HG03025 (cell line): Measurements from ENCODE around the gene SHISA6.

ENCODE experiments used
- ATAC-seq: cut with Tn5 transposase; IDR thresholded peaks from one replicate; pipeline ENCODE4 v1.9.1; 2021; ENCODE audit warnings: mild to moderate bottlenecking, moderate library complexity; ENCODE audit not compliant: unreplicated experiment, low FRiP score

The SHISA6 gene

DNA sequence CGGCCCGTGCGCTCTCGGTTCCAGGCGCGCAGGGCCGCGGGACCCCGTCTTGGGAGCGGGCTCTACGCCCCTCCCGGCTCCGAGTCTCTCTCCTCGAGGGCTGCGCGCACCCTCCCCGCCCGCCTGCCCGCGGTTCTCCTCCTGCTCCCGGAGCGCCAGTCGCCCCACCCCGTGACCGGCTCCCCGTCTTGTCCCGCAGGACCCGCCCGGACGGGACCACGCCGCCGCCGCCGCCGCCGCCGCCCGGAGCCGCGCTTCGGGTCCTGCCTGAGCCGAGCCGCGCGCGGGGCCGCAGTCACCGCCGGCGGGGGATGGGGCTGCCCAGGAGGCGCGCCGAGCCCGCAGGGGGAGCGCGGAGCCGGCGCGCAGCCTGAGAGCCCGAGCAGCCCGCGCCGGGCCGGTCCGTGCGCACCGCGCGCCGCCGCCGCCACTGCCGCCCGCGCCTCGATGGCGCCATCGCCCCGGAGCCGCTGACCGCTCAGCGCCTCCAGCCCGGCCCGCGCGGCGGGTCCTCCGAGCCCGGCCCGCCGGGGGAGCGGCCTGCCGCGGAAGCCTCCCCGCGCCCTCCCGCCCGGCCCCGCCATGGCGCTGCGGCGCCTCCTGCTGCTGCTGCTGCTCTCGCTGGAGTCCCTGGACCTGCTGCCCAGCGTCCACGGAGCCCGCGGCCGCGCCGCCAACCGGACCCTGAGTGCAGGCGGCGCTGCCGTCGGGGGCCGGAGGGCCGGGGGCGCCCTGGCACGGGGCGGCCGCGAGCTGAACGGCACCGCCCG lies at the start of gene SHISA6:
Gene SHISA6, plus strand, starts transcription at position 373 of the 770 bp plus-strand sequence.
- no peak for ATAC-seq

DNA sequence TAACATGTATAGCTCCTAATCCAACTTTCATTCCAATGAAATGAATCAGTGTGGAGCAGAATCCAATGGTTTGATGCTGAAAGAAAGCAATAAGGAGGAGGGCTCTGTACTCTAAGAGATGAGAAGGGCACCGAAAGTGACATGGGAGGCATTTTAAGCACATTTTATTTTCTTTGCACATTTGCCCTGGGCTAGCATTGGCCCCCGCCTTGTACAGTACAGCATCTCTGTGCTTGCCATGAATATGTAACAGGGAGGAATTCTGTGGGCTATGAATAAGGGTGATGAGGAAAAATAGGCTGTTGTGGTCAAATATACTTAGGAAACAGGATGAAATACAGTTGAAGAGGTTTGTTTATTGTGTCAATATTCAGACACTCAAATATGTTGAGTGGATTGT lies 45.2 kb upstream of the SHISA6 start:
- no peak for ATAC-seq

DNA sequence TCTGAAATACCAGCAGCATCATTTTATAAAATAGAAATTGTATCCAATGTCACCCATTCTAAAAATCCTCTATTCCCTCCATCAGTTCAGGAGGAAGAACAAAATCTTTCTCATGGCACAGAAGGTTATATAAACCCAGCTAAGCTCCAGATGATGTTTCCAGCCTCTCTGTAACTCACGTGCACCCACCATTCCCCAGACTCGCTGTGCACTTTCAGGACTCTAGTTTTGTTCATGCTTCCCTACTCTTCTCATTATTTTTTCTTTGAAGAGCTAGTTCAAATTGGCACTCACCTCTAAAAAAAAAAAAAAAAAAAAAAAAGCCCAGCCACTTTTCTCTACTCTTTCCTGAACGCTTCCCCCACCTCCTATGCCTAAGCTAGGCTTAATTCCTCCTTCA lies 36.0 kb upstream of the SHISA6 start:
- ATAC-seq, result no peak

GRCh38 chr17:11205659-11206058 lies 35.4 kb upstream of the SHISA6 start:
- no peak for ATAC-seq

DNA sequence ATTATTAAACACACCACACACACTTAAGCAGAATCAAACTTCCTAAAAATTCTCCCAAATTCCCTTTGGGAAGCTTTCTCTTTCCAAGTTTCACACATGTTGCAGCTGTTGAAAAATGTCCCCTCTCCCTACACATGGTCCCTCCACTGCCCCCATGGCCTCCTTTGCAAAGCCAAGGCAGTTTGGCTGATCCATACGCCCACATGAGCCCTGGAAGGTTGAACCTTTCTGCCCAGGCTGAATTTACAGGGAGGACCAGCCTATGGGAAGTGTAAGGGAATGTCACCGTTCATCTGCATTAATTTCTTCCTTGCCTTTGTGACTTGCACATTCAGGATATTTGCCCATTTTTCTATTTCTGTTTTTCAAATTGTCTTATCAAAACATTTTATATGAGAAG lies 31.1 kb upstream of the SHISA6 start:
- no peak for ATAC-seq

- ATAC-seq, result no peak
These were observed 28.2 kb upstream of the SHISA6 start for GRCh38 chr17:11212792-11213191.

DNA sequence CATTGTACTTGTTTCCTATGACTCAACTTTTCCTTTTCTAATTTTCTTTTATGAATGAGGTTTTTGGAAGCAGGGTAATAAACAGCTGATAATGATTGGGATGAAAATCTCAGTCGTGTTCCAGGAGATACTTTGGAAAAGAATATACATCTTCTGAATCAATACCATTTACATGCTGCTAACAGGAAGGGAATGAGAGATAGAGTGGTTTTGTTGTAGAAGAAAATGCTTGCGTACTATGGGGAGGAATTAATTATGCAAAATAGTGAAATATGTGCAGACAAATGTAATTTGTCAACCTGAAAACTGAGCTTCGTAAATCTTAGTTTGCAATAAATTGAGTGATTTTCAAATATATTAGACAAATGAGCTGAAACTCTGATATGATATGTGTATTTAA lies 24.0 kb upstream of the SHISA6 start:
- ATAC-seq, result no peak

DNA sequence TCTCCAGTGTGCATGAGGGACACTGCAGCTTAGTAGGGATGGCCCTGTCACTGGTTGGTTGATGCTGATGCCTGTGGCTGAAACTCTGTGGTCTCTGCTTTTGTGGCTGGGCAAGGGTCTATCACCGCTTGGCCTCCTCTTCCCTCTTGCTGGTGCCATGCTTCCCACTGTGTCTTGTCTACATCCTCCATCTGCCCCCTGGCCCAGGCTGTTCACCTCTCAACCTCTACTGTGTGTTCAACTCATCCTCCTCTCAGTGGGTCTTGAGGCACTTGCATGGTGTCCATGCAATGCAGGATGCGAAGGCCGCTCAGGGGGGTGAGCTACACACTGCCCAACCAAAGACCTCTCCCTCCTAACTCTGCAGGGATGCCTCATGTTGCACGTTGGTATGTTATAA lies 19.8 kb upstream of the SHISA6 start:
- no peak for ATAC-seq

GRCh38 chr17:11221721-11222120 lies 19.3 kb upstream of the SHISA6 start:
- ATAC-seq, result no peak

GRCh38 chr17:11238705-11239104 lies 2.3 kb upstream of the SHISA6 start:
- ATAC-seq, result no peak

DNA sequence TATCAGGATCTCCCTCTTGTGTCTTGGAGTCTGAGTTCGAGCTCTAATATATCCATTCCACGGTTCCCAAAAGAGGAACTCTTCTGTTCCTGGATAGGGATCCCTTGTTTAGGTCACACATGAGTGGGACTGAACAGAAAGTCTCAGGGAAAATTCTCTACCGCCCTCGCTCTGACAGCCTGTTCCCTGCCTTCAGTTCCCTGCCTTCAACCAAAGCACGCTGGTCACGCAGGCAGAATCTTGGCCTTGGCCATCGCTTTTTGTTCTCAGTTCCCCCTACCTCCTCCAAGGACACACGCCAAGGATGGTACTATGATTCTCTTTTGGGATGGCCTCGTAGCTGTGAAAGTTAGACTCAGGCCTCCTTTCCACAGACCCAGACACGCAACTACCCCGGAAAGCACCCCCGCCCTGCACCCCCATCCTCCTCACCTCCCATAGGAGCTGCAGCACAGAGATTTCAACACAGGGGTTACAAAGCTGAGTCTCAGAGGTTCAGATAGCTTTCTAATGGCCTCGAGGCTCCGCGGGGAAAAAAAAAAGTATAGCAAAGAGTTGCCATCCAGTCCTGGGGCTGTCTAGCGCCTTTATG lies 1.5 kb upstream of the SHISA6 start:
- no peak for ATAC-seq

DNA sequence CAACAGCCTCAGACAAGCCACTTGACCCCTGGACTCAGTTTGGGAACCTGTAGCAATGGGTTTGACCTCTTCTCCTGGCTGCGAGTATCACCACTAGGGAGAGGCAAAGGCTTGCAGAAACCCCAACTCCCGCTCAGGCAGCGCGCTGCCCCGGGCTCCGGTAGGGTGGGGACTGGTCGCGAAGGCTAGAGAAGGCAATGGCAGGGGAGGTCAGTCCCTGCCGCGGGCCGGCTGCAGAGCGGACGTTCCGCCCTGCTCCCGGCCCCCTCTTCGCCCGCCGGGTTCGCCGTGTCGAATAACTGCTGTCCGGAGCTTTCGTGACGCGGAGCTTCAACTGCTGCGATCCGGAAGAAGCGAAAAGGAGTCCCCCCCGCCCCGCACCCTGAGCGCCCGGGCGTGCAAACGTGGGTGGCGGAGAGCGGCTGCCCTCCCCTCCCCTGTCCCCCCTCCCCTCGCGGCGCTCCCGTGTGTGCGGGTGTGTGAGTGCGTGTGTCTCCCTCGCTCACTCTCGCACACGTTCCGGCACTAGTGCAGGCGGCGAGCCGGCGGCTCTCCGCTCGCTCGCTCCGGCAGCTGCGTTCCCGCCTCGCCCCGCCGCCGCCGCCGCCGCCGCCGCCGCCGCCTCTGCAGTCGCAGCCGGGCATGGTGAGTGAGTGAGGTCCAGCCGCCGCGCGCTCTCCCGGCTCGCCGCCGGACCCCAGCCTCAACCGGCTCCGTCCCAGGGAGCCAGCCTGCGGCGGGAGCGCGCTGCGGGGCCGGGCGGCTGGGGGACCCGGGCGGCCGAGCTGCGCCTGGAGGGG lies 772 bp upstream of the SHISA6 start:
- no peak for ATAC-seq

GRCh38 chr17:11241611-11242226 lies 706 bp downstream of the SHISA6 start:
- no peak for ATAC-seq

GRCh38 chr17:11242411-11242810 lies 1.4 kb downstream of the SHISA6 start:
- no peak for ATAC-seq

GRCh38 chr17:11244776-11245175 lies 3.8 kb downstream of the SHISA6 start:
- ATAC-seq, result no peak

- no peak for ATAC-seq
These were observed 4.2 kb downstream of the SHISA6 start for GRCh38 chr17:11245187-11245586.

- no peak for ATAC-seq
These were observed 4.8 kb downstream of the SHISA6 start for GRCh38 chr17:11245791-11246190.

DNA sequence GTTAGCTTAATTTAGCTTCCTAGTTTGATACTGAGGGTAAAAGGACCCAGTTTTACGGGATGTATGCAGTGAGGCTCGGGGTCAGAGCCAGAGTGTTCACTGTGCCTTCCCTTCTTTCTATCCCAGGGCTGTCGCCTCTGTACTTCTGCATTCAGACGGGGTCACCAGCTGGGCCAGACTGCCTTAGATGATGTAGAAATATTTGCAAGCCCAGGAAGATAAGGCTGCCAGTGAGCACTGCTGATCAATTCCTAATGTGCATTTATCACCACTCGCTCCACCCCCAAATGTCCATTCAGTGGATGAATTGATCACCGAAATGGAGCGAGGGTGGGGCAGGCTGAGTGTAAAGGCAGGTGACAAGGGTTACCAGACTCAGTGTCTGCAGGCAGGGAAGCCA lies 9.1 kb downstream of the SHISA6 start:
- ATAC-seq, result no peak

DNA sequence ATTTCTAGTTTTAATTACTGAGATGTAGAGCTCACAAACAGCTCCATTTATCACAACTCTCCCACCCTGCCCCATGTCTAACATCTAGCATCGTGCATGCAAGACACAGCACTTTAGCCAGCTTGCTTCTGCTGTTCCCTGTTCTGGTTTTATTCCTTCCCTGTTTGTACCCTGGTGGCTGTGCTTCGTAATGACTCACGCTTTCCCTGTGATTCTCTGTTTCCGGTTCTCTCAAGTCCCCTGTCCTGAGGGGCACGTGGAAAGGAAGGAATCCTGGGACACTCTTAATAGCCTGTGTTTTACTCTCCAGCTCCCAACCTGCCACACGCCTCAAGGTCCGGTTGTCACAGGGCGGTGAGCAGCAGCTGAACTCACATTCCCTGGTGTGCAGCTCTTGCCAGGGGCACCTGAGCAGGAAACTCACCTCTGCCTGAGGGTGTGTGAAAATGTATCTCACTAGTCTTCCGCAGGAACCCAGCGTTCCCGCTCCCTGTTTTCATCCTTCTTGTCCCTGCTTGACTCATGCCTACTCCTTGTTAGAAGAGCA lies 10.6 kb downstream of the SHISA6 start:
- no peak for ATAC-seq

GRCh38 chr17:11252146-11252545 lies 11.1 kb downstream of the SHISA6 start:
- ATAC-seq, result no peak

DNA sequence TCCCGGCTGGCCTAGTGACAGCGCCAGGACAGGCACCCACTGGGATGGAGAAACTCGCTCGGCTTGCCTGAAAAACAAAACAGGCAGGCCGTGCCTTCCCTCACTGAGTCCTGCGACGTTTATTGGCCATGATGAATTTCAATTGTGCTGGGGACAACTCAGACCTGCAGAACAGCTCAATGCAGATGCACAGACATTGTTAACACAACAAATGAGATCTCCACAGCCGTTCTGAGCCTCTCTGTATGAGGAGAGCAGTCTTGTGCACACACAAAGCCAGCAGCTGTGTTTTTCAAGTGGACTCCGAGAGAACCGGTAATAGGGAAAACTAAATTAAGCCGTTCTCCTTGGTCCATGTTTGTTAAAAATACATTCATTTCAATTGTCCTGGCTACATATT lies 15.9 kb downstream of the SHISA6 start:
- ATAC-seq, result no peak
